Esophagus squamous epithelium (tissue), 4 donors: ENCODE data around the gene MUC4.

Experiments used
- CTCF ChIP-seq, 6 experiments: fragments of 450-650 bp in 4 of 6; fragments of 200-600 bp in 2 of 6; sonication (generic) in 2 of 6; IDR thresholded peaks; one replicate each; pipeline ENCODE4 v1.5.1; 2016 to 2019; ENCODE audit warnings: antibody characterized with exemption in 6 of 6, mild to moderate bottlenecking in 4 of 6, moderate library complexity in 4 of 6
- POLR2A ChIP-seq, 4 donors: fragments of 450-650 bp; IDR thresholded peaks; one replicate each; pipeline ENCODE4 v1.6.1; 2017; ENCODE audit warnings: antibody characterized with exemption in 4 of 4, mild to moderate bottlenecking in 4 of 4, moderate library complexity in 3 of 4

- TF ChIP-seq POLR2A (IDR thresholded peaks at IDR 0.05), result no peak
- TF ChIP-seq CTCF (IDR thresholded peaks at IDR 0.05), result no peak
Observed at GRCh38 chr3:195773956-195774537, 37.7 kb downstream of the MUC4 start.
